IPS-18a (cell line): ENCODE results near the gene CSMD2.
"Not testable (repeated sequence)": the region's sequence is repeated elsewhere in the genome, so short reads cannot be mapped to it uniquely, and the experiment has no call there.

Experiments used
- H3K27ac ChIP-seq: one replicate; pipeline ENCODE4 v1.5.1; 2013; ENCODE audit warnings: low read length
- H3K27me3 ChIP-seq: one replicate; pipeline ENCODE4 v1.6.1; 2013; ENCODE audit warnings: mild to moderate bottlenecking, low read length; ENCODE audit not compliant: control insufficient read depth, insufficient read depth
- H3K36me3 ChIP-seq: one replicate; pipeline ENCODE4 v1.6.1; 2013; ENCODE audit warnings: low read depth, low read length; ENCODE audit not compliant: control insufficient read depth
- H3K4me1 ChIP-seq: one replicate; pipeline ENCODE4 v1.6.1; 2013; ENCODE audit warnings: low read depth, low read length; ENCODE audit not compliant: control insufficient read depth
- H3K4me3 ChIP-seq: one replicate; pipeline ENCODE4 v1.5.1; 2013; ENCODE audit warnings: low read length
- H3K9ac ChIP-seq: one replicate; pipeline ENCODE4 v1.6.1; 2013; ENCODE audit warnings: mild to moderate bottlenecking, low read length, moderate library complexity
- H3K9me3 ChIP-seq: one replicate; pipeline ENCODE4 v1.6.1; 2013; ENCODE audit warnings: low read depth, low read length; ENCODE audit not compliant: control insufficient read depth

Gene CSMD2

GRCh38 chr1:34100332-34100731 lies 64.7 kb downstream of the CSMD2 start:
- no peak overlapping the region for H3K4me3 ChIP-seq
- no peaks in the 10 kb centered on the region for H3K4me1 ChIP-seq
- no peak overlapping the region for H3K9ac ChIP-seq
- no peaks in the 10 kb centered on the region for H3K36me3 ChIP-seq
- no peaks in the 10 kb centered on the region for H3K27me3 ChIP-seq
- no peaks in the 10 kb centered on the region for H3K9me3 ChIP-seq
- H3K27ac ChIP-seq, result no peak overlapping the region

GRCh38 chr1:34092399-34092798 lies 72.6 kb downstream of the CSMD2 start:
- H3K27ac ChIP-seq, H3K4me1 ChIP-seq: not testable (repeated sequence)
- peak overlapping the region; percentile 27 for H3K4me3 ChIP-seq

GRCh38 chr1:34089731-34090130 lies 75.3 kb downstream of the CSMD2 start:
- Histone ChIP-seq H3K27me3 (no peaks in the 10 kb centered on the region), H3K36me3 (peaks cover 3% of the 10 kb centered on the region), H3K27ac (no peak overlapping the region), H3K4me1 (no peaks in the 10 kb centered on the region), H3K9me3 (no peaks in the 10 kb centered on the region), H3K9ac (no peak overlapping the region), H3K4me3 (no peak overlapping the region)

More at GRCh38 chr1:34092399-34092798, 72.6 kb downstream of the CSMD2 start:
- H3K9me3 ChIP-seq, H3K9ac ChIP-seq, H3K27me3 ChIP-seq, H3K36me3 ChIP-seq: not testable (repeated sequence)

- Histone ChIP-seq H3K4me1 (no peaks in the 10 kb centered on the region), H3K27me3 (no peaks in the 10 kb centered on the region), H3K9ac (no peak overlapping the region), H3K4me3 (no peak overlapping the region), H3K27ac (no peak overlapping the region), H3K36me3 (peaks cover 3% of the 10 kb centered on the region), H3K9me3 (no peaks in the 10 kb centered on the region)
These were observed 77.0 kb downstream of the CSMD2 start for GRCh38 chr1:34087986-34088385.

- Histone ChIP-seq H3K9me3 (no peaks in the 10 kb centered on the region), H3K4me1 (no peaks in the 10 kb centered on the region), H3K4me3 (no peak overlapping the region), H3K36me3 (peaks cover 3% of the 10 kb centered on the region), H3K9ac (no peak overlapping the region), H3K27me3 (no peaks in the 10 kb centered on the region), H3K27ac (no peak overlapping the region)
These were observed 78.5 kb downstream of the CSMD2 start for GRCh38 chr1:34086561-34086960.

GRCh38 chr1:34083974-34084373 lies 81.1 kb downstream of the CSMD2 start:
- Histone ChIP-seq H3K4me3 (no peak overlapping the region), H3K36me3 (peaks cover 3% of the 10 kb centered on the region), H3K9ac (no peak overlapping the region), H3K27ac (no peak overlapping the region), H3K9me3 (no peaks in the 10 kb centered on the region), H3K4me1 (no peaks in the 10 kb centered on the region), H3K27me3 (no peaks in the 10 kb centered on the region)

- H3K4me1 ChIP-seq, H3K9me3 ChIP-seq, H3K9ac ChIP-seq, H3K4me3 ChIP-seq, H3K27me3 ChIP-seq, H3K36me3 ChIP-seq, H3K27ac ChIP-seq: not testable (repeated sequence)
These were observed 82.9 kb downstream of the CSMD2 start for GRCh38 chr1:34082085-34082670.

- no peaks in the 10 kb centered on the region for H3K36me3 ChIP-seq
- no peak overlapping the region for H3K9ac ChIP-seq
- H3K4me1 ChIP-seq, result no peaks in the 10 kb centered on the region
- H3K4me3 ChIP-seq, result no peak overlapping the region
- no peaks in the 10 kb centered on the region for H3K27me3 ChIP-seq
- H3K9me3 ChIP-seq, result no peaks in the 10 kb centered on the region
- no peak overlapping the region for H3K27ac ChIP-seq
These were observed 86.6 kb downstream of the CSMD2 start for GRCh38 chr1:34078383-34078782.

- Histone ChIP-seq H3K4me1 (peaks cover 7% of the 10 kb centered on the region), H3K27ac (no peak overlapping the region), H3K27me3 (no peaks in the 10 kb centered on the region), H3K9ac (no peak overlapping the region), H3K4me3 (no peak overlapping the region), H3K9me3 (no peaks in the 10 kb centered on the region), H3K36me3 (no peaks in the 10 kb centered on the region)
These were observed 89.5 kb downstream of the CSMD2 start for GRCh38 chr1:34075576-34075975.

GRCh38 chr1:34073028-34073695 lies 91.9 kb downstream of the CSMD2 start:
- Histone ChIP-seq H3K9ac (no peak overlapping the region), H3K36me3 (no peaks in the 10 kb centered on the region), H3K4me3 (no peak overlapping the region), H3K27me3 (no peaks in the 10 kb centered on the region), H3K4me1 (peaks cover 7% of the 10 kb centered on the region), H3K27ac (no peak overlapping the region), H3K9me3 (no peaks in the 10 kb centered on the region)

GRCh38 chr1:34070201-34070836 lies 94.7 kb downstream of the CSMD2 start:
- H3K4me3 ChIP-seq, result no peak overlapping the region
- no peak overlapping the region for H3K27ac ChIP-seq
- H3K9ac ChIP-seq, result no peak overlapping the region
- no peaks in the 10 kb centered on the region for H3K36me3 ChIP-seq
- H3K27me3 ChIP-seq, result no peaks in the 10 kb centered on the region
- peaks cover 7% of the 10 kb centered on the region for H3K4me1 ChIP-seq
- no peaks in the 10 kb centered on the region for H3K9me3 ChIP-seq
